Subcutaneous adipose tissue (tissue), 4 donors: ENCODE measurements around the gene ITPK1. TPM values are rescaled to one million over a fixed set of nuclear protein-coding genes. Genes with fewer than 3 reads are reported as not detected.

Experiments
- CTCF ChIP-seq: fragments of 450-650 bp; IDR thresholded peaks from one replicate; pipeline ENCODE4 v1.5.1; 2016; ENCODE audit warnings: low read depth, mild to moderate bottlenecking, control low read depth, antibody characterized with exemption, moderate library complexity
- total RNA-seq, 4 donors: library from RNA; depleted of rRNA; stranded (reverse); fragments of >200 nt; gene quantifications; one replicate each; pipeline ENCODE4 v1.1.0, GENCODE V29; 2016

Gene ITPK1
- total RNA-seq, 4 donors from 2014 or later = 53.4 to 109 (median 60.3) TPM

- TF ChIP-seq CTCF = no peak
These were observed 26.0 kb downstream of the ITPK1 start for GRCh38 chr14:93089521-93090269.

GRCh38 chr14:93086441-93087055 is 29.2 kb downstream of the ITPK1 start:
- TF ChIP-seq CTCF = no peak

GRCh38 chr14:93085911-93086310 is 29.8 kb downstream of the ITPK1 start:
- no peak for TF ChIP-seq CTCF

GRCh38 chr14:93084866-93085857 is 30.6 kb downstream of the ITPK1 start:
- no peak for TF ChIP-seq CTCF

GRCh38 chr14:93084402-93084801 is 31.3 kb downstream of the ITPK1 start:
- no peak for TF ChIP-seq CTCF

GRCh38 chr14:93083917-93084316 is 31.8 kb downstream of the ITPK1 start:
- no peak for TF ChIP-seq CTCF
